CD4-positive, alpha-beta T cell treated with Interferon alpha-2 for 1 hour (primary cell): ENCODE measurements around the gene BACH2.
"Not testable (repeated sequence)": the region's sequence is repeated elsewhere in the genome, so short reads cannot be mapped to it uniquely, and the experiment has no call there.

Experiments
- DNase-seq, 2 donors: peaks; one replicate each; pipeline ENCODE4 v3.0.0-alpha.2; 2020 to 2022

The BACH2 gene

DNA sequence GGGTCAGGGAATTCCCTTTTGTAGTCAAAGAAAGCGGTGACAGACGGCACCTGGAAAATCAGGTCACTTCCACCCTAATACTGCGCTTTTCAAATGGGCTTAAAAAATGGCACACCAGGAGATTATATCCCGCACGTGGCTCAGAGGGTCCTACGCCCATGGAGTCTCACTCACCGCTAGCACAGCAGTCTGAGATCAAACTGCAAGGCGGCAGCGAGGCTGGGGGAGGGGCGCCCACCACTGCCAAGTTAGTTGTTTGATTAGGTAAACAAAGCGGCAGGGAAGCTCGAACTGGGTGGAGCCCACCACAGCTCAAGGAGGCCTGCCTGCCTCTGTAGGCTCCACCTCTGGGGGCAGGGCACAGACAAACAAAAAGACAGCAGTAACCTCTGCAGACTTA is 242.4 kb downstream of the BACH2 start:
- DNase-seq = not testable (repeated sequence)

DNA sequence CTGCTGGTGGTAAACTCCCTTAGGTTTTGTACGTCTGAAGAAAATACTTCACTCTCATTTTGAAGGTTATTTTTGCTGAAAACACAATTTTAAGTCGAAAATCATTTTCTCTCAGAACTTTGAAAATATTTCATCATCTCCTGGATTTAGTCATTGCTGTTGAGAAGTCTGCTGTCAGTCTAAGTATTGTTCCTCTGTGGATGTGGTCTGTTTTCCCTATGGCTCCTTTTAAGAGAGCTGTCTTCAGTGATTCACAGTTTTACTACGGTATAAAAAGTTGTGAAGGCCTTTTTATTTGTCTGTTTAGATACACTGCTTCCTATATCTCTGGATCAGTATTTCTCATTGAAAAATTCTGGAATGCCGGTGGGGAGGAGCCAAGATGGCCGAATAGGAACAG is 243.0 kb downstream of the BACH2 start:
- DNase-seq = no peak

DNA sequence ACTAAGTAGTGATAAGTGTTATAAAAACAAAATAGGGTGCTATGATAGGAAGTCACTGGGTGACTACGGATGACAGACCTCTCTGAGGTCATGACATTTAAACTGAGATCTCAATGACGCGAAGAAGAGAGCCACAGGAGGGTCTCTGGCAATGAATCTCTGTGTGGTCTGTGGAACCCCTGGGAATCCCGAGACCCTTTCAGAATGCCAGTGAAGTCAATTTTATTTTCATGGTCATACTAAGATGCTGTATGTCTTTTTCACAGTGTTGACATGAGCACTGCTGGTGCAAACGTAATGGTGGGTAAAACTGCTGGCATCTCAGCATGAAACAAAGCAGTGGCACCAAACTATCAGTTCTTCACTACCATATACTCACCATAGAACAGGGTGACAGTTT is 247.3 kb downstream of the BACH2 start:
- DNase-seq = no peak

DNA sequence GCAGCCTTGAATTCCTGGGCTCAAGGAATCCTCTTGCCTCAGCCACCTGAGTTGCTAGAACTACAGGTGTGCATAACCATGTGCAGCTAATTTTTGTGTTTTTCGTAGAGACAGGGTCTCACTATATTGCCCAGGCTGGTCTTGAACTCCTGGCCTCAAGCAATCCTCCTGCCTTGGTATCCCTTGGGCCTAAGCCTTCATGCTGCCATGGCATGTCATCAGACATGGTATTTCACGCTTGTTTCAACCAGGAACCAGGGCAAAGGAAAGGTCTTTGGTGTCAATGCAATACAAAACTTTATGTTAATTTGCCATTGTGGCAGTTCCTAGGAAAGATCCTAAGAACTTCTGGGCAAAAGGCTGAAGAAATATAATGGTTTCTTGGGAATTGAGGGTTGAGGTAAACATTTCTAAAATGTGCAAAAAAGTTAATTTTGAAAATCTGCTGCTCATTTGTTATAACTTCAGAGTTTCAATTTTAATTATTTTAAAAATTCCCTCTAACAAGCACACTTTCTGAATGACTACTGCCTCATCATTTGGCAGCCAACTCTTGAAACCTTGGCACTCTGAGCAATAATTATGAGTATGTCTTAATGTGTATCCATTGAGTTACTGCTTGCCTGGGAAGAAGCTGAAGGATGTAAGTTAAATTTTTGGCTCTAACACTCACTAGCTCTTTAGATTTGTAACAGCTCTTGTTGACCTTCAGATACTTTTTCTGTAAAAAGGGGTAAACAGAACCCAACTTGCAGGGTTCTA is 248.3 kb downstream of the BACH2 start:
- no peak for DNase-seq

DNA sequence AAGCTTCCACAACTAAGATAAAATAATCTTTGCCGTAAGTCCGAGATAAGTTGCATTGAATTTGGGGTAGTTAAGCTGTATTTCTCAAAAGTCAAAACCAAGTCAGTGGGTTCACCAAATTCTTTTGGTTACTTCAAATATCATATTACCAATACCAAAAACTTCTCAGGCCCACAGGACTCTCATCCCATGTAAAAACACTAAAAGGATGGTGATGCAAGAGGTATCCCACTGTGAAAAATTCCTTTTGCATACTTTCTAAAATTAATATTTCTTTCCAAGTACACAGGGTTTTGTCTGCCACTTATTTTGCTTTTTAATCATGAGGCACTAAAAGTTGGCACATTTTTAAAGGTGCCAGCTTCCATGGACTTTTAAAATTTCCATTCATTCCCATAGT is 251.1 kb downstream of the BACH2 start:
- DNase-seq = no peak

DNA sequence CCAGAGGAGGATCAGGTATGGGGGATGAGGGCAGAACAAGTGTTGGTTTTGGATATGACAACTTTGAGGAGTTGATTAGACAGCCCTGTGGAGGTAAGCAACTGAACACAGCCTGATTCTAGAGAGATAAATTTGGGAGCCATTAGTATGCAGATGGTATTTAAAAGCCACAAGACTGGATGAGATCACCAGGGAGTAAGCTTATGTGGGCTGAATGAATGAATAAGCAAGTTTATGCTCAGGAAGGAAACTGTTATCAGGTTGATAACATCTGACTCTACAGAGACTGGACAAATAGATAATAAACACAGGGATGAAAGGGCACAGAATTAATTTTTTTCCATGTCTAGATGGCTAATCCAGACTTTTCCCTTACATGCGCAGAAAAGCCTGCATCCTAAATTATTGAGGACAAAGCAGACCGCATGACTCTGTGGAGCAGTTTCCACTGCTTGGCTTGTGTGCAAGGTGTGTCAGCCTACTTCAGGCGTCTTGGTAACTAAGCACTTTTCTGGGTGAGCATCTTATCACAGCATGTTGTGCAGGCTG is 251.7 kb downstream of the BACH2 start:
- DNase-seq = no peak

DNA sequence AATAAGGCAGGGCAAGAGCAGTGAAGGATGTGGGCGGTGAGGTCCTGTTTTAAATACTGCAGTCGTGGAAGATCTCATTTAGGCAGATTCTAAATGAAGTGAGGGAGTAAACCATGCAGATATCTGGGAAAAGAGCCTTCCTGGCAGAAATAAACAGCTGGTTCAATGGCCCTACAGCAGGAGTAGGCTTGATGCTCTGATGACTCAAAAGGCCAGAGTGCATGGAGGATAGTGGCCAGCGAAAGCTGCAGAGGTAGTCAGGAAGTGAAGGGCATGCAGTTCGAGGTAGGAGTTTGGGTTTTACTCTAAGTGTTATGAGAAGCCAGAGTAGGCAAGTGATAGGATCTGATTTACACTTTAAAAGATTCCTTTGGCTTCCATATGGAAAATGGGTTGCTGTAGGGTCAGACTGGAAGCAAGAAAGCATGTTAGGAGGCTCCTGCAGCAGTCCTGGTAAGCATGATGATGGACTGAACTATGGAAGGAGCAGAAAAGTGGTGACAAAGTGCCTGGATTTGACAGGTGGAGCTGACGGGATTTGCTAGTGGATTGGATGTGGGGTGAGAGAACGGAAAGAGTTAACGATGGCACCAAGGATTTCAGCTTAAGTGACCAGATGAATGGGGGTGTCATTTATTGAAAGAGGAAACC is 252.3 kb downstream of the BACH2 start:
- DNase-seq = no peak

DNA sequence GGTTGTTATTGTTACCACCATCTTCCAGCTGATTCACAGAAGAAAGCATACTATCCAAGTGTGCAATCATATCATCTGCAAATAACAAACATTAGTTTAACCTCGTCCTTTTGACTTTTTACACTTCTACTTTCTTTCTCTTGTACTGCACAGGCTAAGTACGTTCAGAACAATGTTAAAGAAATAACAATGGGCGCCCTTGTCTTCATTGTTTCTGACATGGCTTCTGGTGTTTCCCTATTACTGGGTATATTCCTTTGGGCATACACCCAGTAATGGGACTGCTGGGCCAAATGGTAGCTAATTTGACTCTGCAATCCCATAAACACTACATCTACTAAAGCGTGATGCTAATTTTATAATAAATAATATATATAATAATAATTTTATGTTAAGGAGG is 255.7 kb downstream of the BACH2 start:
- DNase-seq = no peak

DNA sequence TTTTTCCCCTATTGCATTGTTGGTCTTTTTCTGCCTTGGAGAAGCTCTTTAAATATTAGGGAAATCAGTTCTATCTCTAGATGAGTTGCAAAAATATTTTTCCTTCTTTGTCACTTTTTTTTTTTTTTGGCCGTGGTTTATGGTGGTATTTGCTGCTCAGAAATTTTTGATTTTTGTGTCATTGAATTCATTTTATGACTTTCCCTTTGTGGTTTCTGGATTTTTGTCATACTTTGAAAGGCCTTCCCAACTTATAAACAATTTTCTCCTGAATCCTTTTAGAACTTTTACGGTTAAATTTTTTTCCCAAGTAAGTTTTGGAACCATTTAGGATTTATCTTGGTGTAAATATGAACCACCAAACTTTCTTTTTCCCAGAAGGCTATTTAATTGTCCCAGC is 256.7 kb downstream of the BACH2 start:
- no peak for DNase-seq

DNA sequence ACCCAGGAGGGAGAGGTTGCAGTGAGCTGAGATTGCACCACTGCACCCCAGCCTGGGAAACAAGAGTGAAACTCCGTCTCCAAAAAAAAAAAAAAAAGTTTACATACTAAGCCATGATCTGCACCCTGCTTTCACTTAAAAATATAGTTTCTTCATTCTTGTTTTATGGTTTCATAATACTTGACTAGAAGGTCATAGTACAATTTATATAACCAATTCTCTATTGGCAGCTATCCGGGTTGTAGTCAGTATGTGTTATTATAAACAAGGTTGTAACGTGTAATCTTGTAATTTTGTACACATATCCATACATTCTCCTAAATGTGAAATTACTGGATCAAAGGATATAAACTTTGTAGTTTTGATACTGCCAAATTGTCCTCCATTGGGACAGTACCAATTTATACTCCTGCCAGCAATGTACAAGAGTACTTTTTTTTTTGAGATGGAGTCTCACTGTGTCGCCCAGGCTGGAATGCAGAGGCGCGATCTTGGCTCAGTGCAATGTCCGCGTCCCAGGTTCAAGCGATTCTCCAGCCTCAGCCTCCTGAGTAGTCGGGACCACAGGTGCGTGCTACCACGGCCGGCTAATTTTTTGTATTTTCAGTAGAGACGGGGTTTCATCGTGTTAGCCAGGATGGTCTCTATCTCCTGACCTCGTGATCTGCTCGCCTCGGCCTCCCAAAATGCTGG is 257.5 kb downstream of the BACH2 start:
- no peak for DNase-seq

DNA sequence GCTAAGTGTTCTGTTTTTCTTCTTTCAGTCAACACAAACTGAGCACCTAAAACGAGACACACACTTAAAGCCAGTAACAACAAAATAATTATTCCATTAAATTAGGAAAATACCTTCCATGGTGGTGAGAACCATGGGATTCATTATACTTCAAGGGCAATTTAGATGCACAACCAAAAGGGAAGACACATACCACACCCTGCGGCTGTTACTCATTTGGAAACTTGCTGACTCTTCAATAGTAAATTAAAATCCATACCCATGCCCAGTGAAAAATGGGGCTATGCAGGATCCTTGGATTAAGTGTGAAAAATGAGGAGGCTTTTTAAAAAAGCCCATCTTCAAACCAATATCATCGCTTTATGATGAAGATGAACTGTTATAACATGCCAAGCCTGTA is 259.7 kb downstream of the BACH2 start:
- no peak for DNase-seq

DNA sequence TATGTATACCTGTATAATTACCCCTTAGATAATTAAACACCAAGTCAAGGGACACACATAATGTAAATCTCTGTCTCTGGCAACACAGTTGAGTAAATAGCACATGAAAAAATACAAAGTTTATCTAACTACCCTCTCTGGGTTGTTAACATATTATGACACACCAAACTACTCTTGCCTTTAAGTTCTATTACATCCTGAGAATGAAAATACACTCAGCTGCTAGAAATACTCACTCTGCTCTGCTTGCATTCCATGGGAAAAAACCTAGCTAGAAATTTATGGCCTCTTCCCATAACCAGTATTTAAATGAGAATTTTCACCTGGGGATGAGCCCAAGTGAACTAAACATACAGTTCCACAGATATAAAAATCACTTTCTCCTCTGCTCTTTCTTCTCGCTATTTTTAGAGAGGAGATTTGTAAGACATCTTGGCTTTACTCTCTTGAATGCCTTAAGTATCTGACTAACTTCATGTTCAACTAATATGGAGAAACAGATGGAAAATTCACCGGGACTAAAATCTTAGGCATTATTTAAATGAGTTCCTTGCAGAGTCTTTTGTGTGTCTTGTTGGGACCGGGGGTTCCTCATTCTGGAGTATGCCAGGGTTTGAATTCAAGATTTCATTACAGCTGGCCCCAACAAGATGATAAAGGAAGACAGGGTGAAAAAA is 261.5 kb downstream of the BACH2 start:
- DNase-seq = no peak

DNA sequence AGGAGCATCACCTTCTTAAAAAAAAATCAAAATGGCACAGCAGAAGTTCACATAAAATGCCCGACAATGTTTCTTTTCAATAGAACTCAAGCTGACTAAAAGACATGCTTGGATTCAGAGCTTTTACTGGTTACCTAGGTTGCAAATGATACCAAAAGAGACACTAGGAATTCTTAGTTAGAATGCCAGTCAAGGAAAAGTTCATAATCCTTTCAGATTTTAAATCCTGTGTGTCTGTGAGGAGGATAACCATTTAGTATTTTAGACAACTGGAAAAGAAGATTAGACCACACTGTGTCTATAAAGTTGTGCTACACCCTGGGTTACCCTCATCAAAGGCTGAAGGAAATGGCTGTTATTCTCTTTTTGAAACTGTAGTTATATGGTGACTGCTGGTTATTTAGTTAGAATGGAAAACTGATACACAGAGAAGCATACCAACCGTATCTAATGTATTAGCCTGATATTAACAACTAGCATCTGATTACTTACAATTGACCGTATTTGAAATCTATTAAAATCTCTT is 262.8 kb downstream of the BACH2 start:
- no peak for DNase-seq

DNA sequence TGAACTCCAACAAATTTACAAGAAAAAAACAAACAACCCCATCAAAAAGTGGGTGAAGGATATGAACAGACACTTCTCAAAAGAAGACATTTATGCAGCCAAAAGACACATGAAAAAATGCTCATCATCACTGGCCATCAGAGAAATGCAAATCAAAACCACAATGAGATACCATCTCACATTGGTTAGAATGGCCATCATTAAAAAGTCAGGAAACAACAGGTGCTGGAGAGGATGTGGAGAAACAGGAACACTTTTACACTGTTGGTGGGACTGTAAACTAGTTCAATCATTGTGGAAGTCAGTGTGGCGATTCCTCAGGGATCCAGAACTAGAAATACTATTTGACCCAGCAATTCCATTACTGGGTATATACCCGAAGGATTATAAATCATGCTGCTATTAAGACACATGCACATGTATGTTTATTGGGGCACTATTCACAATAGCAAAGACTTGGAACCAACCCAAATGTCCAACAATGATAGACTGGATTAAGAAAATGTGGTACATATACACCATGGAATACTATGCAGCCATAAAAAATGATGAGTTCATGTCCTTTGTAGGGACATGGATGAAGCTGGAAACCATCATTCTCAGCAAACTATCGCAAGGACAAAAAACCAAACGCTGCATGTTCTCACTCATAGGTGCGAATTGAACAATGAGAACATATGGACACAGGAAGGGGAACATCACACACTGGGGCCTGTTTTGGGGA is 264.0 kb downstream of the BACH2 start:
- DNase-seq = not testable (repeated sequence)

DNA sequence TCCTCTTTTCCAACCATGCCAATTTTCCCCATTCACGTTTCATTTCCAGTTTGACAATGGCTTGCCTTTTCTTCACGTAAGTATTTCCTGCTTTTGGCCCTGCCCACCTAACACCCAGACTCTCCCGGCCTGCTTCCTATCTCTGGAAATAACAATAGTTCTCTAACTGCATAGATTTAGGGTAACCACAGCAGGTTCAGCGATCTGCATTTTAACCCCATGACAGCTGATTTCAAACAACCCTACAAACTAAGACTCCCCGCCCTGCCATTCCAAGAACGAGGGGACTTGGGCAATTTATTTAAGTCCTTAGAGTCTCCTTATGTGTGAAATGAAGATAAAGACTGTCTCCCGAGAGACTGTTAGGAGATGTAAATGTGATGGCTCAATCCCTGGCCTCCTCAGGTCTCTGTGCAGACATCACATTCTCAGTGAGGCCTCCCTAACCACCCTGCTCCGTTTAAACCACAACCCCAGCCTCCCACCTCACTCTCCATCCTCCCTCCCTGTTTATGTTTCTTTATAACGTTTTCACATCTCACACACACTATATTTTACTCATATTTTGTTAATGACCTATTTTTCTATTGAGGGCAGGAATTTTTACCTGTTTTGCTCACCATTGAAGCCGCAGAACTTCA is 267.5 kb downstream of the BACH2 start:
- DNase-seq = no peak

DNA sequence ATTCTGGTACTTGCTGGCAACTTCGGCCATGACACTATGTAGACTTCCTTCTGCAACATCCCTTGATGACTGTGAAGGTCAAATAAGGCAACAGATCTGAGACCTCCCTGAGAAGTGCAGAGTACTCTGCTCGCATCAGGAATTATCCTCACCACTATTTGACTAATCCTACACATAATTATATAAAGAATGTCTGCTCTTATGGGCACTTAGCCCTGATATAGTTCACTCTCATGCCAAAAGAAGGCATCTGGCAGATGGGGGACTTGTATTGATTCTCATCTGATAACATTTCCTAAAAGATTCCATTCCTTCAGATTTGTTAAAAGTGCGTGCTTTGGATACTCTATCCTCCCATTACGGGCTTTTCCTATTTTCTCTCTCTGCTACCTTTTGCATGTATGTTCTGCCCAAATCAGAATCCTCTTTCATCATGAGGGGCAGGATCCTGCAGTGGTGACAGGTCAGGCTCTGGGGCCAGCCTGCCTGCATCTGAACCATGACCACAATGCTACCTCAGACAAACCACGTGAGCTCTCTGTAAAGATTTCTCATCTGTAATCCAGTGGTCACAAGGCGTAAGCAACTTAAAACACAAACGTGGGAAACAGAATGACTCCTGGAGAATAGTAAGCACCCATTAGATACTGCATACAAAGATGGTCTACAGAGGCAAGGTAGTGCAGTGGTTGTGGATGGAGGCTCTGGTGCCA is 268.4 kb downstream of the BACH2 start:
- no peak for DNase-seq

DNA sequence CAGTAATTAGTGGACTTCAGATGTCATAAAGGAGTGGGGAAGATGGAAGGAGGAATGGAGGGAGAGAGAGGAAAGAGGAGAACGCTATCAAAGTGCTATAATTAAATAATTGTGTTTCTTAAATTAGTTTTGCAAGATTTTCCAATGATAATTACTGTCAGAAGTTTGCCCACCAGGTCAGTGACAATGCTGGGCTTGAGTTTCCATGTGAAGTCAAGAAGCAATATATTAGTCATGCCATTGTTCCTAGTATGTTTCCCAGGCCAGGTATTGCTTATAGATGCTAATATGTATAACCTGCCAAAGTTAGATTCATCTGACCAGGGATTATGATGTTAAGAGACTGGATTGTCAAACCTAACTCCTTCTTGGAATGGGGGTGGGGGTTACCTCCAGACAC is 270.4 kb downstream of the BACH2 start:
- DNase-seq = no peak

DNA sequence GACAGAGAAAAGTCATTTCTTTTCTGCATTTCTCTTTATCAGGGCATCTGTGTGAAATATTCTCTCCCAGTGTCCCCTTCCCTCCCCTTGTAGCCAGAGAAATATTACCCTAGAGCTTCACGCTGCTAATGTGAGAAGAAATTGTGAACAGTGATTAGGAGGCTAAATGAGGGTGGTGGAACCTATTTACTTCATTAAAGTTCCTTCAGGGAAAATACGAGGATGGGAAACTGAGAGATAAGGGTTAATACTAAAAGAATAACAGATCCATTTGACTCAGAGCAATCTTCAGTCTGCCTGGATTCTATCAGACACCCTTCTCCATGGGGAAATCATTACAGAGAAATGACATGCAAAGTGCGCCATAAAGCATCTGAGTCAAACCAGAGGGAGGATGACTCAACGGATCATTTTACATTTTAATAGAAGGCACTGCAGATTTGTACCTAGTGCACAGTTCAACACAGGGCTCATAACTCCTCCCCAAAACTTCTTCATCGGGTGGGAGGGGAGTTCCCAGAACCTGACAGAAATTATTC is 271.1 kb downstream of the BACH2 start:
- no peak for DNase-seq

DNA sequence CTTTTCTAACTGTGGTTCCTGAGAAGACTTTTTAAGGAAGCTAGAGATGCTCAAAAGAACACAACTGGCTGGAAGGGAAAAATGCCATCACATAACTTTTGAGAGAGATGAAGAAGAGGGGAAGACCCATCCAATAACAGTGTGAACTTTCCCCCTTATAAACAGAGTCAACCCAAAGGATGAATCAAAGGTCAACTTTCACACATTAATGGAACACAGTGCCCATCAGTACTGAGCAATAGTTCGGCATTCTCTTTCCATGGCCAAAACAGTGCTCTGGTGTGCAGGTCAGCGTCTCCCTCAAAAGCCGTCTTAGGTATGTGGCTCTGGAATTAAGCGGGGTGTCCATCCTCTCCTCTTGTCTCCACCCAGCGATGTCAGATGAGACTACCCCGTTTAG is 272.0 kb downstream of the BACH2 start:
- DNase-seq = no peak

DNA sequence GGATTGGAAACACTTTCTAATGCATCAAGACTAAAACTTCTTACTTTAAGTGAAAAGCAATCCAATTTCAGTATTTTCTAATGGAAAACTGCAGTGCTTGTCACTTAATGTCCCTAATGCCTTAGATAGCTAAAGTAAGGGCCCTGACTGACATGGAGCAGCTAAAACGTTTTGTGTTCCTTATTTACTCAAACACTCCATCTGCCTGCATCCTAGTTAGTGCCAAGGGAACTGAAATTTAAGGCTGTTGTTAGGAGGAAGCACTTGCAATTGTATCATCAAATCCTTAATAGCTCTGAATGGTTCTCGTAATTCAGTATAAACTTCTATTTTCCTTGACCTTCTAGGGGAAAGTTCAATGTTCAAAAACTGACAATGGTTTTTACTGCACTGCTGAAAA is 274.9 kb downstream of the BACH2 start:
- DNase-seq = no peak

DNA sequence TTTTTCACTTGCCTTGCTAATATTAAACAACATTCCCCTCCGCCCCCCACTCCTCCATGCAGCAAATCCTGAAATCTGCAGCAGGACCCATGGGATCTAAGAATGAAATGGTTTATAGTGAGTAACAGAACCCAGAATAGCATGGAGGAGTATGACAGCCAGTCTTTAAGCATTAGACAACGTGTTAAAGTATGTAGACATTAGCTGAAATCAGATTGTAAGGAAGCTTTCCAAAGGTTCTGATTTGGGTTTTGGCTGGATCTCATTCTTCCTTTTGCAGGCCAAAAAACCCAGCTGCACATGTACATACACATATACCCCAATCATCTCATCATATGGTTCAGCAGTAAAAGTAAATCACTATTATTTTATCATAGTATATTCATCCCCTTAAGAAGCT is 275.9 kb downstream of the BACH2 start:
- no peak for DNase-seq
